Measurements from ENCODE around the gene NHLH1.

The NHLH1 gene

GRCh38 chr1:160359559-160360226, 7.2 kb upstream of the NHLH1 start:
- DNase-seq, result no peak

GRCh38 chr1:160360227-160360695, 6.6 kb upstream of the NHLH1 start:
- DNase-seq, result no peak

- no peak for DNase-seq
Observed at GRCh38 chr1:160361199-160361598, 5.7 kb upstream of the NHLH1 start.

DNA sequence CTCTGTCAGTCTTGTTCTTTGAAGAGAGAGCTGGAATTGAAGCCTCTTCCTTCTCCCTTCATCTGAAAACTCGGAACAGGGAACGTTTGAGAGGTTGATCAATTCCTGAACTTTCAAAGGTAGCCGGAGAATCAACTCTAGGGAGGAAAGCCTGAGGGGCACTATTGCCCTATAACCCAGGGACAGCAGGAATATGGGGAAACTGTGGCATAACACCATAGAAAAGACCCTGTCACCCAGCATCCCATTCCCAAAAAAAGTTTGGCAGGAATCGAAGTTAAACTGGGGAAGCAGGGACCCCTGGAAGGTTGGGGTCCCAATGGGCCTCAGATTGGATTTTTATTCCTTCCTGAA, 5.1 kb upstream of the NHLH1 start:
- no peak for DNase-seq

- DNase-seq, result no peak
Observed at GRCh38 chr1:160362168-160362957, 4.5 kb upstream of the NHLH1 start.

DNA sequence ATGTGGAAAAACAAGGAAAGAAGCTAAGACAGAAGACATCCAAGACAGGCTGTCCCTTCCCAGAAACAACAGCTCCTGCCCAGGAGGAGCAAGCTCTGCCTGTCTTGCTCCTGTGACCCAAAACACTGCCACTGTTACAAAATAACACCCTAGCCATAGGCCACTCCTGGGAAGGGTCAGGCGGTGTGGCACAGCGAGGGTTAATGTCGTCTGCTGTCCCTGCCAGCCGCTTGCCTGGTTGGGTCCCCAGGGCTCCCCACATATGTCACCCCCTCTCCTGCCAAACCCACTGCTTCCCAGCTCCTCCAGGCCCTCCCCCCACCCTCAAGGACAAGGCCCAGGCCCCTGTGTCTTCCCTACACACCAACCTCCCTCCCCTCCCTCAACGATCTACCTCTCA, 3.9 kb upstream of the NHLH1 start:
- no peak for DNase-seq

- DNase-seq, result no peak
Observed at GRCh38 chr1:160363951-160364735, 2.7 kb upstream of the NHLH1 start.

- DNase-seq, result no peak
Observed at GRCh38 chr1:160365325-160365724, 1.5 kb upstream of the NHLH1 start.

DNA sequence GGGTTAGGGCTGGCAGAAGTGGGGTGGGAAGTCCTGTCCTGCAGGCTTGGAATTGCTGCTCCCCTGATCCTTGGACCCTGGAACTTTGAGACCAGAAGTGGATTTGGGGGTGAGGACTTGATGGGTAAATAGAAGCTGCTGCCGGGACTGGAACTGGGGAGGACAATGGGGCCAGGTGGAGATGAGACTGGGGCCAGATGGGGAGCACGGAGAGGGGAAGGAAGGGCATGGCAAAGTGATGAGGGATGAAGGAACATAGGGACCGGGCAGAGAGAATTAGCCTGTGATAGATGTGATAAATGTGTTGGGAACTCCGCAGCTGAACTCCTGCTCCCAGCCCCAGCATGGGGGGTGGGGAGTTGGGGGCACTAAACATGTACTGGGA, 637 bp downstream of the NHLH1 start:
- no peak for DNase-seq

- DNase-seq, result no peak
Observed at GRCh38 chr1:160367934-160368923, 1.4 kb downstream of the NHLH1 start.

- DNase-seq, result no peak
Observed at GRCh38 chr1:160369087-160369486, 2.2 kb downstream of the NHLH1 start.

DNA sequence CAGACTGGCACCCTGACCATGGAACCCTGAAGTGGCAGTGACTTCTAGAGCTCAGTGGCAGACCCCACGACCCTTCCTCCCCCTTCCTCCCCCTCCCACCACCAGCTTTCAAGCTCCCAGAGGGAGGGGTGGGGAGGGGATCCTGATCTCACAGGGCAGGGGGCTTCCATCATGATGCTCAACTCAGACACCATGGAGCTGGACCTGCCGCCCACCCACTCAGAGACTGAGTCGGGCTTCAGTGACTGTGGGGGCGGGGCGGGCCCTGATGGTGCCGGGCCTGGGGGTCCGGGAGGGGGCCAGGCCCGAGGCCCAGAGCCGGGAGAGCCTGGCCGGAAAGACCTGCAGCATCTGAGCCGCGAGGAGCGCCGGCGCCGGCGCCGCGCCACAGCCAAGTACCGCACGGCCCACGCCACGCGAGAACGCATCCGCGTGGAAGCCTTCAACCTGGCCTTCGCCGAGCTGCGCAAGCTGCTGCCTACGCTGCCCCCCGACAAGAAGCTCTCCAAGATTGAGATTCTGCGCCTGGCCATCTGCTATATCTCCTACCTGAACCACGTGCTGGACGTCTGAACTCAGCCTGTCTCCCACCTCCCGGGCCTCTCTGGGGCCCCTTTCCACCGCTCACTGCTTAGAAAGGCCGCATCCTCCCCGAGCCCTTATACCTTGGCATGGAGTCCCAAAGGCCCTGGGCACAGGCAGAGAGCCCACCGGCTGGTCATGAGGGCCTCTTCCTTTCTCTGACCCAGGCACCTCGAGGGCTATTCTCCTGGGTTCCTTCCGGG, 3.9 kb downstream of the NHLH1 start:
- no peak for DNase-seq

- DNase-seq, result no peak
Observed at GRCh38 chr1:160371346-160371631, 4.4 kb downstream of the NHLH1 start.

DNA sequence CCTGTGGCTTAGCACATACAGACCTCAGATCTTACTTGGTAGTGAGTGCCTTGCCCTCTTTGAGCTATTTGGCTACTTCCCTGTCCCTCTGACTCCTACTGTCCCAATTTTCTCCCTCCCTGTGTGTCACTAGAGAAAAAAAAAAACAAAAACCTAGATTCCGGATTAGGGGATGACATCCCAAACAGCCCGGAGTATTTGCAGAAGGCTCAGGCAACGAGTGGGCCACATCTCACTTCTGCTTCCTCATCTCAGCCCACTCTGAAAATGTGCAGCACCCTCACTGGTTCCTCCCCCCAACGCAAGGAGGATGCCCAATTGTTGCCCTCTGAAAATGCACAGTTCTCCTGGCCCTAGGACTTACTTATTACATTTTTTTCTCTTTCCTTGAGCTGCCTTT, 4.9 kb downstream of the NHLH1 start:
- DNase-seq, result peak; percentile 75 to 92

- peak; percentile 63 to 67 for DNase-seq
Observed at GRCh38 chr1:160373696-160374095, 6.8 kb downstream of the NHLH1 start.

- DNase-seq, result peak; percentile 13 to 50
Observed at GRCh38 chr1:160374306-160375110, 7.6 kb downstream of the NHLH1 start.

- peak; percentile 34 to 69 for DNase-seq
Observed at GRCh38 chr1:160375788-160376524, 9.1 kb downstream of the NHLH1 start.

GRCh38 chr1:160376525-160377131, 9.8 kb downstream of the NHLH1 start:
- peak; percentile 47 to 67 for DNase-seq

DNA sequence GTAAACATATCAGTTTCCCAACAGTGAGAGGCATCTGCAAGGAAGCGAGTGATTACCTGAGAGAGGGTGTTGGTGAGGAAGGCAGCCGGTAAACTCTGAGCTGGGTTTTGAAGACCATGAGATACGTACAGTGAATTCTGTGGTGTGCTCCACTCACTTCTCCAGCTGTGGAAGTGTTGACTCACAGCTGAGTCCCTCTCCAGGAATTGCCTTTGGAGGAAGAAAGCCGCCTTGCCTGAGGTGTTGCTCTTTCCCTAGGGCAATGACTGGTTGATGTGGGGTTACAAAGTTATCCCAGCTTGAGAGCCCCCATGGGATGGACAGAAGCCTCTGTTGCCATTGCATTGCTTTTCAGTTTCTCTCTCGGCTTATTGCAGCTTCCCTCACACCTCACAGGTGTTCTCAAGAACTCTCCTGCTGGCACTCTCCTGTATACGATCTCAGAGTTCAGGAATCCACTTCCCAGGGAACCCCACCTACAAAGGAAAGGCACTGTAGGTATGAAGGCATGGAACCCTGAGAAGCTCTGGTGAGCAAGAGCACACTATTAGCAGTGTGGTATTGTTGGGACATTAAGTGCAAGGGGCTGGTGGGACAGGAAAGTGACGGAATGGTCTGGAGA, 10.8 kb downstream of the NHLH1 start:
- DNase-seq, result no peak

All from inflammatory macrophage treated with lipopolysaccharide for 1 hour (primary cell).